Trophoblast cell (in vitro differentiated cells and primary cell): ENCODE data around the gene LIPK.
A peak's percentile ranks its signal among the peaks of the same experiment; 100 is the strongest.

Experiments
- DNase-seq, 2 donors: peaks; one replicate each; pipeline ENCODE4 v3.0.0-alpha.2; 2016
- H2AFZ ChIP-seq: 2 replicates; pipeline ENCODE4 v1.6.1; 2013; ENCODE audit warnings: low read length, moderate library complexity, mild to moderate bottlenecking; ENCODE audit not compliant: insufficient read depth, poor library complexity
- H2AK5ac ChIP-seq: 2 replicates; pipeline ENCODE4 v1.6.1; 2013; ENCODE audit warnings: mild to moderate bottlenecking, low read length
- H2BK120ac ChIP-seq: 2 replicates; pipeline ENCODE4 v1.6.1; 2013; ENCODE audit warnings: low read length, mild to moderate bottlenecking, moderate library complexity; ENCODE audit not compliant: insufficient read depth, poor library complexity
- H2BK12ac ChIP-seq: 2 replicates; pipeline ENCODE4 v1.6.1; 2013; ENCODE audit warnings: mild to moderate bottlenecking, low read length, moderate library complexity
- H2BK5ac ChIP-seq: 2 replicates; pipeline ENCODE4 v1.6.1; 2013; ENCODE audit warnings: low read length, low read depth, moderate library complexity, mild to moderate bottlenecking; ENCODE audit not compliant: poor library complexity
- H3K14ac ChIP-seq: 2 replicates; pipeline ENCODE4 v1.6.1; 2013; ENCODE audit warnings: mild to moderate bottlenecking, low read length
- H3K18ac ChIP-seq: 2 replicates; pipeline ENCODE4 v1.6.1; 2013; ENCODE audit warnings: mild to moderate bottlenecking, low read length
- H3K23ac ChIP-seq: 2 replicates; pipeline ENCODE4 v1.6.1; 2013; ENCODE audit warnings: low read length
- H3K27ac ChIP-seq: 2 replicates; pipeline ENCODE4 v1.5.1; 2013; ENCODE audit warnings: low read depth, mild to moderate bottlenecking, inconsistent platforms, low read length, moderate library complexity
- H3K27me3 ChIP-seq: 2 replicates; pipeline ENCODE4 v1.6.1; 2013; ENCODE audit warnings: inconsistent platforms, mild to moderate bottlenecking, low read length, moderate library complexity; ENCODE audit not compliant: insufficient read depth
- H3K36me3 ChIP-seq, 2 experiments: 1 replicate in 1 of 2; 2 replicates in 1 of 2; pipeline ENCODE4 v1.6.1; 2013; ENCODE audit warnings: low read length in 2 of 2, mild to moderate bottlenecking in 2 of 2, moderate library complexity in 1 of 2; ENCODE audit not compliant: insufficient read depth in 2 of 2, control insufficient read depth in 1 of 2
- H3K4ac ChIP-seq: 2 replicates; pipeline ENCODE4 v1.6.1; 2013; ENCODE audit warnings: low read depth, mild to moderate bottlenecking, low read length, moderate library complexity
- H3K4me1 ChIP-seq, 2 experiments: 1 replicate in 1 of 2; 2 replicates in 1 of 2; pipeline ENCODE4 v1.6.1; 2013; ENCODE audit warnings: low read length in 2 of 2, mild to moderate bottlenecking in 2 of 2, moderate library complexity in 1 of 2; ENCODE audit not compliant: insufficient read depth in 2 of 2, control insufficient read depth in 1 of 2
- H3K4me2 ChIP-seq: 2 replicates; pipeline ENCODE4 v1.6.1; 2013; ENCODE audit warnings: inconsistent platforms, mild to moderate bottlenecking, low read length, moderate library complexity
- H3K4me3 ChIP-seq: 2 replicates; pipeline ENCODE4 v1.5.1; 2013; ENCODE audit warnings: mild to moderate bottlenecking, low read depth, low read length, inconsistent platforms
- H3K79me1 ChIP-seq: one replicate; pipeline ENCODE4 v1.6.1; 2013; ENCODE audit warnings: low read length
- H3K79me2 ChIP-seq: 2 replicates; pipeline ENCODE4 v1.6.1; 2013; ENCODE audit warnings: low read length, mild to moderate bottlenecking; ENCODE audit not compliant: control insufficient read depth, insufficient read depth, poor library complexity
- H3K9ac ChIP-seq: 2 replicates; pipeline ENCODE4 v1.6.1; 2013; ENCODE audit warnings: mild to moderate bottlenecking, low read length
- H3K9me3 ChIP-seq: 2 replicates; pipeline ENCODE4 v1.6.1; 2013; ENCODE audit warnings: low read depth, mild to moderate bottlenecking, control low read depth, inconsistent platforms, low read length; ENCODE audit not compliant: insufficient read depth
- H4K12ac ChIP-seq: 2 replicates; pipeline ENCODE4 v1.6.1; 2013; ENCODE audit warnings: low read depth, mild to moderate bottlenecking, low read length, moderate library complexity
- H4K8ac ChIP-seq: 2 replicates; pipeline ENCODE4 v1.6.1; 2013; ENCODE audit warnings: low read depth, mild to moderate bottlenecking, low read length, moderate library complexity
- H4K91ac ChIP-seq: one replicate; pipeline ENCODE4 v1.6.1; 2013; ENCODE audit warnings: low read depth, mild to moderate bottlenecking, low read length, moderate library complexity
- WGBS: extraction: QIAGEN DNeasy Blood & Tissue Kit; methylation state at CpG from one replicate; pipeline ENCODE4 v1.1.7; 2013; ENCODE audit warnings: missing lambda C conversion rate; ENCODE audit not compliant: insufficient read length, insufficient coverage; ENCODE audit errors: extremely low coverage; 5-methylcytosine and 5-hydroxymethylcytosine counted together

The LIPK gene

GRCh38 chr10:88788924-88789323 lies 82.9 kb downstream of the LIPK start:
- Histone ChIP-seq H3K4me3 (no peak overlapping the region), H4K91ac (no peak overlapping the region), H3K36me3 (no peaks in the 10 kb centered on the region), H3K27me3 (no peaks in the 10 kb centered on the region), H3K14ac (no peak overlapping the region), H3K4me1 (peaks cover 0 to 1% of the 10 kb centered on the region in 2 experiments), H3K4me2 (no peak overlapping the region), H3K18ac (no peak overlapping the region), H4K12ac (no peak overlapping the region), H3K27ac (no peak overlapping the region), H2AK5ac (no peak overlapping the region), H2BK12ac (no peak overlapping the region), H2BK5ac (no peak overlapping the region), H3K23ac (no peak overlapping the region), H3K79me2 (no peaks in the 10 kb centered on the region), H2AFZ (no peak overlapping the region), H3K9ac (no peak overlapping the region), H3K4ac (no peak overlapping the region), H4K8ac (no peak overlapping the region), H3K9me3 (peaks cover 1% of the 10 kb centered on the region), H3K79me1 (no peaks in the 10 kb centered on the region), H2BK120ac (no peak overlapping the region)
- DNase-seq: no peak

GRCh38 chr10:88791924-88792323 lies 85.9 kb downstream of the LIPK start:
- H4K12ac ChIP-seq: no peak overlapping the region
- H3K23ac ChIP-seq: no peak overlapping the region
- H3K9me3 ChIP-seq: peaks cover 1% of the 10 kb centered on the region
- no peak overlapping the region for H2BK120ac ChIP-seq
- H3K79me1 ChIP-seq: no peaks in the 10 kb centered on the region
- WGBS: no CpG with 5 or more reads among the region's 2 CpGs
- peak; percentile 17 to 58 for DNase-seq
- no peak overlapping the region for H4K91ac ChIP-seq
- no peak overlapping the region for H3K4ac ChIP-seq
- H3K27me3 ChIP-seq: no peaks in the 10 kb centered on the region
- no peaks in the 10 kb centered on the region for H3K4me1 ChIP-seq
- H3K14ac ChIP-seq: no peak overlapping the region
- H2BK12ac ChIP-seq: no peak overlapping the region
- no peak overlapping the region for H4K8ac ChIP-seq
- H3K18ac ChIP-seq: no peak overlapping the region
- no peaks in the 10 kb centered on the region for H3K36me3 ChIP-seq
- H3K79me2 ChIP-seq: no peaks in the 10 kb centered on the region
- H3K4me3 ChIP-seq: no peak overlapping the region
- no peak overlapping the region for H3K4me2 ChIP-seq
- no peak overlapping the region for H2AFZ ChIP-seq
- H3K9ac ChIP-seq: no peak overlapping the region
- no peak overlapping the region for H2BK5ac ChIP-seq
- no peak overlapping the region for H2AK5ac ChIP-seq
- no peak overlapping the region for H3K27ac ChIP-seq

GRCh38 chr10:88792661-88793060 lies 86.6 kb downstream of the LIPK start:
- H3K14ac ChIP-seq: no peak overlapping the region

GRCh38 chr10:88793712-88794299 lies 87.8 kb downstream of the LIPK start:
- H3K9ac ChIP-seq: no peak overlapping the region
- no peak overlapping the region for H3K18ac ChIP-seq
- no peak overlapping the region for H4K8ac ChIP-seq
- peaks cover 1% of the 10 kb centered on the region for H3K9me3 ChIP-seq
- no peak overlapping the region for H3K23ac ChIP-seq
- no peak overlapping the region for H3K14ac ChIP-seq
- no peak for DNase-seq
- no peaks in the 10 kb centered on the region for H3K4me1 ChIP-seq
- H3K4me2 ChIP-seq: no peak overlapping the region
- no peaks in the 10 kb centered on the region for H3K36me3 ChIP-seq
- no peak overlapping the region for H2AFZ ChIP-seq
- H3K4me3 ChIP-seq: no peak overlapping the region
- H4K91ac ChIP-seq: no peak overlapping the region
- WGBS: no CpG with 5 or more reads among the region's 2 CpGs
- H3K79me1 ChIP-seq: no peaks in the 10 kb centered on the region
- no peak overlapping the region for H4K12ac ChIP-seq
- H3K4ac ChIP-seq: no peak overlapping the region
- no peak overlapping the region for H3K27ac ChIP-seq
- H3K27me3 ChIP-seq: no peaks in the 10 kb centered on the region
- no peaks in the 10 kb centered on the region for H3K79me2 ChIP-seq
- no peak overlapping the region for H2BK120ac ChIP-seq
- no peak overlapping the region for H2AK5ac ChIP-seq
- no peak overlapping the region for H2BK12ac ChIP-seq
- H2BK5ac ChIP-seq: no peak overlapping the region

More at GRCh38 chr10:88792661-88793060, 86.6 kb downstream of the LIPK start:
- H2BK120ac ChIP-seq: no peak overlapping the region
- no peak overlapping the region for H3K18ac ChIP-seq
- H4K8ac ChIP-seq: no peak overlapping the region
- H3K79me1 ChIP-seq: no peaks in the 10 kb centered on the region
- H3K27ac ChIP-seq: no peak overlapping the region
- no peaks in the 10 kb centered on the region for H3K4me1 ChIP-seq
- H3K4me2 ChIP-seq: no peak overlapping the region
- no peaks in the 10 kb centered on the region for H3K36me3 ChIP-seq
- H3K9me3 ChIP-seq: peaks cover 1% of the 10 kb centered on the region
- no peak overlapping the region for H3K4ac ChIP-seq
- H2BK5ac ChIP-seq: no peak overlapping the region
- no peak overlapping the region for H3K23ac ChIP-seq
- WGBS: no CpG with 5 or more reads among the region's 4 CpGs
- no peak overlapping the region for H4K91ac ChIP-seq
- peak overlapping the region; percentile 7 for H3K9ac ChIP-seq
- H2BK12ac ChIP-seq: no peak overlapping the region
- DNase-seq: peak; percentile 9 to 36
- no peaks in the 10 kb centered on the region for H3K27me3 ChIP-seq
- no peak overlapping the region for H3K4me3 ChIP-seq
- H2AFZ ChIP-seq: no peak overlapping the region
- H4K12ac ChIP-seq: no peak overlapping the region
- H2AK5ac ChIP-seq: no peak overlapping the region
- H3K79me2 ChIP-seq: no peaks in the 10 kb centered on the region
